Measurements from ENCODE around the gene ATP13A3. TPM values are rescaled to one million over a fixed set of nuclear protein-coding genes. Genes with fewer than 3 reads are reported as not detected.
A peak's percentile ranks its signal among the peaks of the same experiment; 100 is the strongest.
"Not testable (repeated sequence)": the region's sequence is repeated elsewhere in the genome, so short reads cannot be mapped to it uniquely, and the experiment has no call there.

Gene ATP13A3
- total RNA-seq, 1 experiment from 2014 or later: 78.3 TPM

- TF ChIP-seq ZNF532 (CRISPR knock-in tag; IDR thresholded peaks at IDR 0.05; ENCODE audit: borderline replicate concordance): no peak
- no peak for TF ChIP-seq PRDM15 (CRISPR knock-in tag; IDR thresholded peaks at IDR 0.05)
- no peak for TF ChIP-seq RELA (CRISPR knock-in tag; IDR thresholded peaks at IDR 0.05; ENCODE audit: borderline replicate concordance)
Observed at GRCh38 chr3:194521510-194522260, 34.9 kb upstream of the ATP13A3 start (continued).

GRCh38 chr3:194520682-194521162 is 33.9 kb upstream of the ATP13A3 start:
- H3K4me3 Mint-ChIP-seq; DNase-seq (ENCODE audit: low spot score); ATAC-seq; H3K36me3 Mint-ChIP-seq; POLR2A ChIA-PET; H3K27ac Mint-ChIP-seq; H3K27me3 Mint-ChIP-seq (ENCODE audit: low read depth); H3K9me3 Mint-ChIP-seq: not testable (repeated sequence)
- H3K4me1 Mint-ChIP-seq: peaks cover 11% of the 10 kb centered on the region
- CTCF ChIA-PET: interaction anchor here (0.6 to 1.2 kb wide), 5 partner anchors 10 to 515 kb away, joined by 3 to 4 read pairs (median 3); no protein-coding TSS in a partner anchor

- H3K27me3 Mint-ChIP-seq (ENCODE audit: low read depth); H3K4me3 Mint-ChIP-seq; ATAC-seq; H3K27ac Mint-ChIP-seq; H3K9me3 Mint-ChIP-seq; H3K36me3 Mint-ChIP-seq; POLR2A ChIA-PET: not testable (repeated sequence)
- peak; percentile 18 for DNase-seq (ENCODE audit: low spot score)
- CTCF ChIA-PET: interaction anchor here (1.2 kb wide), 3 partner anchors 9 to 55 kb away, joined by 3 read pairs; no protein-coding TSS in a partner anchor
- H3K4me1 Mint-ChIP-seq: peaks cover 11% of the 10 kb centered on the region
Observed at GRCh38 chr3:194520201-194520600, 33.4 kb upstream of the ATP13A3 start.

GRCh38 chr3:194518652-194519051 is 31.9 kb upstream of the ATP13A3 start:
- Mint-ChIP-seq H3K4me1 (peaks cover 11% of the 10 kb centered on the region), H3K27me3 (ENCODE audit: low read depth) (no peaks in the 10 kb centered on the region), H3K9me3 (no peaks in the 10 kb centered on the region), H3K36me3 (no peaks in the 10 kb centered on the region), H3K27ac (no peak overlapping the region), H3K4me3 (no peak overlapping the region)
- ChIA-PET POLR2A (no interaction called here), CTCF (no interaction called here)
- TF ChIP-seq SMAD3 (CRISPR knock-in tag; IDR thresholded peaks at IDR 0.05; ENCODE audit: borderline replicate concordance) (no peak), CREB1 (CRISPR knock-in tag; IDR thresholded peaks at IDR 0.05) (no peak), RORB (CRISPR knock-in tag; IDR thresholded peaks at IDR 0.05) (no peak), IRF1 (CRISPR knock-in tag; IDR thresholded peaks at IDR 0.05) (no peak), NFATC4 (CRISPR knock-in tag; IDR thresholded peaks at IDR 0.05) (no peak)
- ATAC-seq (no peak), DNase-seq (ENCODE audit: low spot score) (no peak)

All from WTC11 (cell line).